Measurements from ENCODE around the gene BOC.

The BOC gene

DNA sequence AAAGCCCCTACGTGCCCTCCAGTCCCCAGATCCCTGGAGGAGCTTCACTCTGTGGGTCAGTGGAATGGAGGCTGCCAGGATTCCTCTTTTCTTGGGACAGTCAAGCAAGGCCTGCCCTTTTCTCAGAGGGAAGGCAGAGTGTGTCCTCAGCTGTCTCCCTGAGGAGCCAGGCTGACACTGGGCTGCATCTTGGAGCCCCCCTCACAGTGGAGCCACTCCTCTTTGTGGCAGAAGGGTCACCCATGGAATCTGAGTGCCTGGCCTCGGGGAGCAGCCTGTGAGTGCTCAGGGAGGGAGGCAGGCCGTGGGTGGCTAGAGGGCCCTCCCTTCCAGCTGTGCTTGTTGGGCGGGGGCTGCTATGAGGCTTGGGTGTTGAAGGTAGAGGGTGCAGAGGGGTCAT lies 41.2 kb downstream of the BOC start:
- DNase-seq (ENCODE audit: low spot score) = no peak

DNA sequence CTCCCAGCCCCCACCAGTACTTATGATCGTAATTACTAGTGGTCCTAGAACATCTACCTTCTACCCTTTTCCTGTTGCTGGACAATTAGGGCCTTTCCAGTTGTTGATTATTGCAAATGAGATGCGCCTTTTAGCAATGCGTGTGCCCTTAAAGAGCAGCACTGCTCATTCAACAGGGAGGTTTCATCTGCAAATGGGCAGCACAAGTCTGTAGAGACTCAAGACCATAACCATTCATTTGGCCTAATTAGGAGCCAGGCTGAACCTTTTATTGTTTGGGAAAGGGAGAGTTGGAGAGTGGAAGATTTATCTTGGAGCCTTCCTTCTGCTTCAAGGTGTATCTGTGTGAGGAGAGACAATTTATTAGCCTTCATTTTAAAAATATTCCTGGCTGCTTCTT lies 42.3 kb downstream of the BOC start:
- DNase-seq (ENCODE audit: low spot score) = no peak

DNA sequence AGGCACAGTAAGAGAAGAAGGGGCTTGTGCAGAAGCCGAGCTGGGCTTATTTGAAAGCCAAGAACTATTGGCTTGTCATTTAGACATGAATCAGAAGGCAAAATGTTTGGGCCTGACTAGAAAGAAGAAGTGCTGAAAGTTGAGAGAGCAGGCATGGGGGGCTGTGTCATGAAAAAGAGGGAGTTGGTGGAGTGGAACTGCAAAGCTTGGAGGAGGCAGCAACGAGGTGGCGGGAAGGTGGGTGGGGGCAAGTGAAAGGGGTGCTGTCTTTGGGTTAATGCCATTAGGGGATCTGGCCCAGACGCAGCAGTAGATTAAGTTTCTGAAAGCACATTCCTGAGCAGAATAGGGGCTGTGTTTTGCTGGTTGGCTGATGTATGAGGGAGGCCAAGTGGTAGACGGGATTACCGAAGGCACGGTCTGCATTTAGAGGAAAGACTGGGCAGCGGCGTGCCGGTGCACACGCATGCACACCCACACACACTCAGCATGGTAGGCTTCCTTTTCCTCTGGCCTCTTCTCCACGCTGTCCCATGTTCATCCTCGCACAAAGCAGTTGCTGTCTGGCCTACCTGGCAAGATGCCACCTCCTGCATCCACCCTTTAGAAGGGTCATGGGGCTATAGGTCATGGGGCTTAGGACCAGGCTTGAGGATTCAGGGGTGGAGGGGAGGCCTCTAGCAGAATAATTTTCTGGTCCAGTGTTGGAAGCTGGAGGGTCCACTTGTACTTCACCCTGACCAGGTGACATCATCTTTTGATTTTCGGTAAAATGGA lies 43.0 kb downstream of the BOC start:
- DNase-seq (ENCODE audit: low spot score) = no peak

DNA sequence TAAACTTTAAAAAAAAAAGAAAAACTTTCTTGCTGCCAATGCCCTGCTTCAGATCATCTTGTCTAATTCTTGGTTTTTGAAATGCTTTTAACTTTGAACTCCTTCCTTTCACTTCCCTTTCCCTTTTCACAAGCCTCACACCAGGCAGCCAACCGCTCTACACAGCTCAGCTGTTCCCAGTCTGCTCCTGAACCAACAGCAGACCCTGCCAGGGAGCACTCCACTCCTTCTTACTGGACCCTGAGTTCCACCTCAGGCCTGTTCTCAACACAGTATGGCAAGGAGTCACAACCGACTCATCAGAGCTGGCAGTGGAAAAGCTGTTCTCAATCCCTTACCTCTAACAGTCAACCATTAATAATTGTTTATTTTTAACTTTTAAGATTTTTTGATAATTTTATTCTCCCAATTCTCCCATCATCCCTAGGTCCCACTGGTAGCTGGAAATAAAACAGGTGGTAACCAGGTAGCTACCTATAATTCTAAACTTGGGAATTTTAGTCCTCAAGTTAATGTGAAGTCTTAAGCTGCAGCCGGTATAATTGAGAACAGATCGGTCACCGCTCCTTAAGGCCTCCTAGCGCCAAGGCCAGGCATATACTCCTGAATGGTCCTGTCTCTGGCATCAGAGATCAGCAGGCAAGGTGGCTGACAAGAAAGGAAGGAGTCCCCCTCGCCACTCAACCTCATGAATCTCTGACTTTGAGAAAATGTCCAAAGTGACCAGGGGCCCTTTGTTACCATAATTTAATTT lies 43.9 kb downstream of the BOC start:
- DNase-seq (ENCODE audit: low spot score) = no peak

DNA sequence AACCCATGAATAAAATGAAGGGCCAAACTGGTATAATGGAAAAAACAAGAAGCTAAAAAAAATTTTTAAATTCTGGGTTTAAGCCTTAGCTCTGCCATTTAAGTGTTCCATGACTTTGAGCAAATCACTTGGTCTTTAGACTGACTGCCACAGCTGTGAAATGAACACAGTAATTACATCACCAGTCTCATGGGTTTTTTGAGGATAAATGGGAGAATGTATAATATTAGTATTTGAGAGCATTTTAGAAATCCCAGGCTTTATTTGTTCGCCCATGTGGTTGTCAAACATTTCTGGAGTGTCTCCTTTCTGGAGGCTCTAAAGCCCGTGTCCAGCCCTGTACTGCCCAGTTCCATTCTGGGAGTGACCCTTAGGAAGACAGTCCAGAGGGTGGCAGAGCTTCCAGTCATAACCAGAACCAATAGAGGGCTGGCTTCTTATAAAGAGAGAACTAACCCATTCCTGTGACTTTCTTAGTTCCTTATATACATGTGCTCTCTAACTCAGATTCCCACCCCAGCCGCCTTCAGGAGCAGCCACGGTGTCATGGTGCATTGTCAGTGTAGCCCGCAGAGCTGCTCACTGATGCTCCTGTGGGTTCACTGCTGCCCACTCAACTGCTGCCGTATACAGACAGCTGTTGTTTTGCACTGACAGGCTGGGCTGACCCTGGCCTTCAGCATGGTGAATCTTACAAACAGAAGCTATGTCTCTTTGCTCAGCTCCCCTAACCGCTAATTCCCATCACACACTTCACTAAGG lies 44.7 kb downstream of the BOC start:
- no peak for DNase-seq (ENCODE audit: low spot score)

DNA sequence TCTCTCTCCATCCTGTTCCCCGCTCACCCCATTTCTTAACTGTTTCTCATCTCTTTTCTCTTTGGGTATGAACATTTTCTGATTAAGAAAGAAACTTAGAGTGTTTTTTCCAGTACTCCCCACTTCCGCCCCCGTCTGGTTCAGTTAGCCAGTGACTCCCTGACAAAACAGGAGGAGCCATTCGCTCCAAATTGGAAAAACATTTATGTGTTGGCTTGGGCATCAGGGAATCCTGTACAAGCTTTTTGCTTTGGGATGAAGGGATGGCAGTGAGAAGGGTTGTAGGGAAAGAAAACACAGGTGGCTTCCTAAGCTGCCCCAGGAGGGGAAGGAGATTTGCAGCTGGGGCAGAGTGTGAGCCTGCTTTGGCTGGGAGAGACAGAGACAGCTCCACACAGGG lies 47.0 kb downstream of the BOC start:
- no peak for DNase-seq (ENCODE audit: low spot score)

DNA sequence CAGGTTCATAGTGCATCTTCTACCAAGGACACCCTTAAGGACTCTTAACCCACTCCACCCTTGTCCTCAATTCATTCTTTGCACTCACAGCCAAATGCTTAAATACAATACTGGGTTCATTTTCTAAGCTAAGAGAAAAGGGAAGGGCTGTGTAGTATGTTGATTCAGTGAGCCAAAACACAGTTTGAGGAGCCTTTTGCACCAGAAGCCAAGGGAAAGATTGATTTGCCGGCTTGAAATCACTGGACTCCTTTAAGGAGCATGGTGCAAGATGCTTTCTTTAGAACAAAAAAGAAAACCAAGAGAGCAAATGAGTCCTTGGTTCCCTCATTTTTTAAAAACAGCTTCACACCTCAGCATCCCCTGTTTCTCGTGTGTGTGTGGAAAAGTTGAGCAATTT lies 47.8 kb downstream of the BOC start:
- no peak for DNase-seq (ENCODE audit: low spot score)

DNA sequence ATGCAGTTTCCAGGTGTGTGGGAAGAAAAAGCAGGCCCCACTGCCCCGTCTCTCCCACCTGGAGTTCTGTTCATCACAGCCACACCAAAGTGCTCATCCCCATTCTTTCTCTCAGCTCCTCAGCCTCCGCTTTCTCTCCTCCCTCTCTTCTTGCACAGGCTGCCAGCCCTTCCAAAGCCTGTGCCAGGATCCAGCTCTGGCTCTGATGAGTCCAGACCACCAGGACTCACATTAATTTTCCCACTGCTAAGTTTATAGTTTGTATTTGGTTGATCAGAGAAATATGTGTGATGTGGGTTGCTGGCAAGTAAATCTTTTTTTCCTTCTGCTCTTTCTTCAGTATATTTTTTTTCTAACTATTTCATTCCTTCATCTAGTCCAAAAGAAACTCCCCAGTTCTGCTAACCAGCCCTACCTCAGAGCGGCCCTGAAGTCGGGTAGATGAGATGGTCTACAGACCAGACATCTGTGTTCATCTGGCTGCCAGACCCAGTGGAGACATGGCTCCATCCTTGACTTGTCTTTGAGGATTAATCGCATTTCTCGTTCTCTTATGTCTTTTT lies 49.8 kb downstream of the BOC start:
- DNase-seq (ENCODE audit: low spot score) = no peak

DNA sequence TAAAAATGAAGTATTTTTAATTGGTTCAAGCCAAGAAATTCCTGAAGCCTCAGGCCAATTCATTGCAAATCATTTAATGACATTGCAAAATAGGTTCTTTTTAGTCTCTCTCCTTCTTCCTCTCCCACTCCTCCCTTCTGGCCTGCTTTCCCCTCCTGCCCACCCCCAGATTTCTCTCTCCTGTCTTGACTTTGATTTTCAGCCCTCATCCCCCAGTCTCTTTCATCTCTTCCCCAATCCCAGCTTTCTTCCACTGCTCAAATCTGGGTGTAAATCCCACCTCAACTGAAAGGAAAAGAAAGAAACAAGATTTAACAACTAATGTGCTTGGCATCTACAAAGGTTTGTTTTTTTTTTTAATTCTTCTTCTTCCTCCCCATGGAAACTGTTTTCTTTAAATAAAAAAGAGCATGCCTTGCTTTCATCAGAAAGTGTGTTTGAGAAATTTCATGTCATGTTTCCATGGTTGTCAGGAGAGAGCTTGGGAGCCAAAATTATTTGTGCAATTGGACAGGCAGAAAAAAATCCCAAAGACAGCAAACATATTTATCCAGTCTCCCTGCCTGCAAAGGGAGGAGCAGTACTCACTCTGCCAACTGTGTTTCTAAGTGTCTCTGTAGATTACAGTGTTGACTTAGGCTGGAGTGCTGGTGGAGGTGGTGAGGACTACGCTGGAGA lies 50.4 kb downstream of the BOC start:
- no peak for DNase-seq (ENCODE audit: low spot score)

DNA sequence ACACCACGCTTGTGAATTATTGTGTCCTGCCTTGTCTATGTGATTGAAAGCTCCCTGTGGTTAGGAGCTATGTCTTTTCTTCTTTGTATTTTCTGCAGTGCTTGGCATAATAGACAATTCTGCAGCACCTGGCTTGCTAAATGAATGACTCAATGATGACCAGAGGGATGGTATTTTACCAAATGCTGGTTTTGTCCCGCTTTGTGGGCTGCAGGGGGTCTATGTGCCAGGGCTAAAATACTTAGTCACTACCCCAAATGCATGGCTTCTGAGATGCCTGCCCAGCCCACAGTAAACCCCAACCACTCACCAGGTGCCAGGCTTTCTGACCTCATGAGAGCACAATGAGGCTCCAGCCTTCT lies 50.9 kb downstream of the BOC start:
- no peak for DNase-seq (ENCODE audit: low spot score)

DNA sequence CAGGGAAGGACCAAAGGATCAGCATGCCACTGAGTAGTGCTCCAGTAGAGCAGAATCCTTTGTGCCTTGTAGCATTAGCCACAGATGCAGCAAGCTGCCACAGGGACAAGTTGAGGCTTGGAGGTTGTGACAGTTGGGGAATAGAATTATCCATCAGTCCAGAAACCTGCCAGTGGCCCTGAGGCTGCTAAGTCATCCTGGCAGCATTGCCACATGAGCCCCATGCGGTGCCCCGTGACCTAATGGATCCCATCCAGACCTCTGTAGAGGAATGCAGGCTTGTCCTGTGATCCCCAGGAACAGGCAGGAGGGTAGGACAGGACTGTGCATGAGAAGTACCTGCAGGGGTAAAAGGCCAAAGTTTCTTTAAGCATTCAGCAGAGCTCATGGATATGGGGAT lies 51.7 kb downstream of the BOC start:
- no peak for DNase-seq (ENCODE audit: low spot score)

DNA sequence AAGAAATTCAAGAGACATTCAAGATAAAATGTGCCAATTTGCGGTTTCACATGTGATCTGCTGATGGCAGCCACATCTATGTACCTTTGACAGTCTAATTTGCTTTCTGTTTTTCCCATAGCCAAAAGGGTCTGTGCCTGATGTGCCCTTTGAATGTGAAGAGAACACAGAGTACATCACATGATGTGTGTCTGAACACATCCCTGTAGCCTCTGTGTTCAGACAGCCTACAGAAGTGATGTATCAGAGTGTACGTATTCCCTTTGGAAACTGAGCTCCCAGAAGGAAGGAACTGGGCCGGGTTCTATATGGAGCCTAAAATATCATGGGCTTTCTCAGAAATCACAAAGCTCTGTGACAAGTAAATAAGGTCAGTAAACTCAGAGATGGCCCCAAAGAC lies 52.4 kb downstream of the BOC start:
- DNase-seq (ENCODE audit: low spot score) = no peak

DNA sequence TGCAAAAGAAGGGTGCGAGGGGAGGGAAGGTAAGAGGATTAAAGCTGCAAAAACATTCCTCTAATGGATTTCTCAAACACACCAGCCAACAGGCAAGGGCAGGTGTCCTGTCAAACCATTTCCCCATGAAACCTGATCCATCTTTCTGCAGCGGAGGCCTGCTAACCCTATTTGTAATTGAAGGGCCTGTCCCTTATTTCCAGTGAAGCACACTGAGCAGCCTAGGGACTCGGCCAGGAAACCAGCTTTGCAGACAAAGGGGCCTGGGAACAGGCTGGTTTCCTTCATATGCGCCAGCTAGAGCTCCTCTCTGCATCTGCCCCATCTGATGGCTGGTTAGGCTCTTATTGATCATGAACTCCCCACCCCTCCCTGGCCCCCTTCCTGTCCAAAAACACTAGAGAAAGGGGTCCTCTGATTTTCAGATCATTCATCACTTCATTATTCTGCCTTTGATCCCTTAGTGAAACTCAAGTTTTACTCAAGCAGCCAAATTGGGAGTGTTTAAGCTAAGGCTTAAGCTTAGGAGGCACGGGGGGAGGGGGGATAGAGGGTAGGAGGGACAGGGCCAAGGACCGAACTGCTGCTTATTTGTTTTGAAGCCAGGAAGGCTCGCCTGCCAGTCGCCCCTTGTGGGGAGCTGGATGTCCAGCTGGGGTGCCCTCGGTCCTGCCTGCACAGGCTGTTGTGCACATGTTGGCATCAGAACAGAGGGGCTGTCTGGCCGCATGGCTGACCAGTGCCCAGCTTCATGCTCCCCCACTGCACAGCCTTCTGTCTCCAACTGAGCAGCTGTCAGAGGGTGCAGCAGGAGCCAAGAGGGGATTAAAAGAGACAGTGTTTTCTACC lies 53.1 kb downstream of the BOC start:
- DNase-seq (ENCODE audit: low spot score) = no peak

DNA sequence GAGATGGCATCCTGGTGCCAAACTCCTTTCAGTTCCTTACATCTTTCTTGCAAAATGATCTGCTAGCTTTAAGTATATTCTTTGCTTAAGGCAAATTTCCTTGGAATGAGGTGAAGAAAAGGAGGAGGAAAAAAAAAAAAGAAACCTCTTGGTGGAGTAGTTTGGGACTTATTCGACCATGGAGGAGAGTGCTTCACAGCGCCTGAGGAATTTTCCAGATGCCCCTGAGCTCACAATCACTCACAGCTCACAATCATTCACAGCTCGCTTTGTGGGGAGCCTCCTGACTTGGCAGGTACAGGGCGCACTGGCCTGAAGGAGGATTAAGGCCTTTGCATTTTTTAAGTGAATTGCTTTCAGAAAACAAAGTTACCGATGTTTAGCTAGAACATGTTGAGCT lies 53.9 kb downstream of the BOC start:
- no peak for DNase-seq (ENCODE audit: low spot score)

DNA sequence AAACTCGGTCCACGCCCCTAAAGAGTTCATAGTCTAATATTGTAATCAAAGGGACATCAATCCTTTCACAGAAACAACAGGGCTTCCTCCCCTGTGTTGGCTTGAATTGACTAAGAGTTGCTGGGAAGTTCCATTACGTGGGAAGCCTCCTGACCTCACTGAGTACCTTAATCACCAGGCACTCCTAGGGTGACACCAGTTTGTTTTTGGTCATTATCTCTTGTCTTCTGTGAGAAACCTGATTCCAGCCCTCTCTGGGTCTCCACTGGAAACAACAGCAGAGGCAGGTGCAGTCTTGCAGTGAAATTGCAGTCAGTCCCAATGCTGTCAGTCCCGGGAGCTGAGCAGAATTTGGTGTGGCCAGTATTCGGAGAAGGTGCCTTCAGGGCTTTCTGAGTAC lies 55.4 kb downstream of the BOC start:
- no peak for DNase-seq (ENCODE audit: low spot score)

DNA sequence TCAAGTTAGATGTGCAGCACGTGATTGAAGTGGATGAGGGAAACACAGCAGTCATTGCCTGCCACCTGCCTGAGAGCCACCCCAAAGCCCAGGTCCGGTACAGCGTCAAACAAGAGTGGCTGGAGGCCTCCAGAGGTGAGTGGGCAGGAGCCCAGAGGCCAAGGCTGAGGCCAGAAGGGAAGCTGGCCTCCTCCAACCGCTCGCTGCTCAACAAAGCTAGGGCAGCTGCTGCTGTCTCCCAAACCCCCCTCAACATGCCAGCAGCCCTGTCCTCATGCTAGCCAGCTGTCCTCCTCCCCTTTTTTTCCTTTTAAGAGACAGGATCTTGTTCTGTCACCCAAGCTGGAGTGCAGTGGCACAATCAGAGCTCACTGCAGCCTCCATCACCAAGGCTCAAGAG lies 57.0 kb downstream of the BOC start:
- DNase-seq (ENCODE audit: low spot score) = no peak

DNA sequence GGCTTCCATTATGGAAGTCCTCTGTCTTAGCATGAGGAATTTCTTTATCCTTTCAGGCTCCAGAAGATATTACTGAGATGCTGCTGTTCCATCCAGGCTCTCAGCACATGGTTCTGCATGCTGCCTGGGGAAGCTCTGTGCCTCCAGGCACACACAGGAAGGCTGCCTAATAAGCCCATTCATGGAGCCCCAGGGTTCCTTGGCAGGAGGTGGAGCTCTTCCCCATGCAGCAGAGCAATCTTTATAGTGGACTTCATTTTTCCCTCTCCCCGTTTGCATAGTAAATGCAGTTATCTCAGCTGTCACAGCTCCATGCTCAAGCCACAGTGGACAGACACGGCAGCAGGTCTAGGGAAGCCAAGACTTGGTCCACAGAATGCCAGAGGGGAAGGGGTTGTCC lies 57.6 kb downstream of the BOC start:
- DNase-seq (ENCODE audit: low spot score) = no peak

DNA sequence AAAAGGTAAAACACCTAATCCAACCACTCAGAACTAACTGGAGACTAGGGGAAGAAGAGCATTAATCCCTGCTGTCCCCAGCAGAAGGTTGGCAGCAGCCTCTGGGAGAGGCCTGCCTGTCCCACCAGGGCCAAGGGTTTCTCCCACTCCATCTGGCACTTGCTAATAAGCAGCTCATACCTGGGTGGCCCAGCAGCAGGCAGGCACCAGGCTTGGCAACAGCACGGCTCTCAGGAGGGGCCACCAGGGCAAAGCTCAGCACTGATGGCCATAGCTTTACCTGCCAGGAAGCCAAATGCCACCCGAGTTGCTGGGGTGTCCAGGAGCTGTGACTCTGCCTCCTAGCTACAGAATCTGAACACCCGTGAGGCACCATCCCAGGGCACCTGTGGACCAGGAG lies 58.3 kb downstream of the BOC start:
- DNase-seq (ENCODE audit: low spot score) = no peak

DNA sequence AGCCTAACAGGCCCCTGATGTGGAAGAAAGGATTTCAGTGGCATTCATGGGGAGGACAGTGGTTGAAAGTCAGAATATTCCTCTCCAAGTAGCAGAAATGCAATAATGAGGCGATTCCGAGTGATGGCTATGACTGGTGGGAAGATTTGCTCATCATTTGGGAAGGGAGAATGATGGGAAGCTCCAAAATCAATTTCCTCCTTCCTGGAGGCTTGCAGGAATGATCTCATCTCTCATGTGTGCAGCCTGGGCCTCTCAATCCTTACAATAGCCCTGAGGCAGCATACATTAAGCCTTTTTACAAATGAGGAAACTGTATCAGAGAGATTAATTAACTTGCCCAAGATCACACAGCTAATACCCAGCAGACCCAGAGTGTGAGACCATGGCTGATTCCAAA lies 58.7 kb downstream of the BOC start:
- no peak for DNase-seq (ENCODE audit: low spot score)

DNA sequence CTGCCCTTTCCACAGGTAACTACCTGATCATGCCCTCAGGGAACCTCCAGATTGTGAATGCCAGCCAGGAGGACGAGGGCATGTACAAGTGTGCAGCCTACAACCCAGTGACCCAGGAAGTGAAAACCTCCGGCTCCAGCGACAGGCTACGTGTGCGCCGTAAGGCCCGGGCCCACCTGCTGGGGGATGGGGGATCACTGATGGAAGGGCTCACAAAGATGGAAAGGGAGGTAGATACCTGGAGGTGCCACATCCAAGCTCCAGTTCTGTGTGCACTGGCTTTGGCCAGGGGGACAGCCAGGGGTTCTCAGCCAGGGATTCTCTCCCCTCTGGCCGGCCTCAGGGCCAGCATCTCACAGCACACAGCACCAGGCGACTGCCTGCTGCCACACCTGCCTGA lies 59.4 kb downstream of the BOC start:
- no peak for DNase-seq (ENCODE audit: low spot score)

DNA sequence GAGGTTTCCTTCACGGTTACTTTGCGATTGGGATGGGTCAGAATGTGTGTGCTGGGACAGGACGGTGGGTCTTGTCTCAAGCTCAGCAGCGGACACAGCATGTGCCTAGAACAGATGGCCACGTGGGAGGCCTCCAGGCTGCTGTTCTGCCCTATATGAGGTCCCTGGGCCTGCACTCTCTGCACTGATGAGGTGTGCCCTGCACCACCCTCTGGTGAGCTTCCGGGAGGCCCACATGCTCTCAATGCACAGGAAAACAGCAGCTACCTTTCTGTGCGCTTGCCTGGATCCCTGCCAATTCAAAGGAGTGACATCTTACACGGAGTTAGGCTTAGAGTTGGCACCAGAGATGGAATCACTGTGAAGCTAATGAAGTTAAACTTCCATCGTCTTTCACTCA lies 59.8 kb downstream of the BOC start:
- DNase-seq (ENCODE audit: low spot score) = no peak
